Heart right ventricle (tissue), 16 donors: Measurements from ENCODE around the gene WDR43. TPM values are rescaled to one million over a fixed set of nuclear protein-coding genes. Genes with fewer than 3 reads are reported as not detected.

Source experiments
- ATAC-seq, 8 donors: fragments of 200-7000 bp; cut with Tn5 transposase; one replicate each; pipeline ENCODE4 v1.9.1; 2020; ENCODE audit warnings: mild to moderate bottlenecking in 8 of 8, moderate library complexity in 8 of 8, moderate number of reproducible peaks in 1 of 8
- DNase-seq, 2 donors: peaks; one replicate each; pipeline ENCODE4 v3.0.0-alpha.2; 2020
- H3K27ac ChIP-seq, 10 donors: fragments of 200-600 bp; sonication (generic) in 2 of 10; one replicate each; pipeline versions ENCODE4 v1.5.0 to v1.8.0; 2020 to 2022; ENCODE audit warnings: mild to moderate bottlenecking in 3 of 10
- H3K27me3 ChIP-seq, 7 donors: fragments of 200-600 bp; one replicate each; pipeline ENCODE4 v1.8.0; 2021 to 2022; ENCODE audit warnings: mild to moderate bottlenecking in 2 of 7
- H3K36me3 ChIP-seq, 9 donors: fragments of 200-600 bp; sonication (generic) in 1 of 9; one replicate each; pipeline versions ENCODE4 v1.5.0 to v1.8.0; 2020 to 2022; ENCODE audit warnings: mild to moderate bottlenecking in 2 of 9
- H3K4me1 ChIP-seq, 9 donors: fragments of 200-600 bp; sonication (generic) in 1 of 9; one replicate each; pipeline versions ENCODE4 v1.5.0 to v1.8.0; 2020 to 2022; ENCODE audit warnings: mild to moderate bottlenecking in 4 of 9
- H3K4me3 ChIP-seq, 10 donors: fragments of 200-600 bp; sonication (generic) in 2 of 10; one replicate each; pipeline versions ENCODE4 v1.5.0 to v1.8.0; 2020 to 2022; ENCODE audit warnings: mild to moderate bottlenecking in 7 of 10, moderate library complexity in 2 of 10
- H3K9me3 ChIP-seq, 11 donors: fragments of 200-600 bp in 10 of 11; sonication (generic) in 2 of 11; one replicate each; pipeline versions ENCODE4 v1.5.0 to v1.8.0; 2013 to 2022; ENCODE audit warnings: mild to moderate bottlenecking in 2 of 11, control low read depth in 1 of 11, moderate library complexity in 1 of 11
- WGBS, 2 donors: extraction: QIAGEN DNeasy Blood & Tissue Kit; methylation state at CpG; one replicate each; pipeline ENCODE4 v1.1.7; 2013; ENCODE audit warnings: inconsistent platforms in 1 of 2; 5-methylcytosine and 5-hydroxymethylcytosine counted together
- intact Hi-C, 10 donors: fragments of 100-400 bp; cut with DNase I; formaldehyde crosslinking; loops; one replicate each; pipeline versions ENCODE4 v1.11.1 to v1.14.2; 2022
- polyA plus RNA-seq, 2 donors: library from polyadenylated mRNA; stranded (reverse); fragments of 200-250 nt; gene quantifications; one replicate each; pipeline ENCODE4 v1.2.3, GENCODE V29; 2013
- total RNA-seq, 10 donors: library from RNA; stranded (reverse); fragmentation: NEBNext Ultra II Directional in 3 of 10; extraction: Animal tissue kit (Norgen Biotek cat#: 25700) in 3 of 10; gene quantifications; one replicate each; pipeline versions ENCODE4 v1.2.1 to v1.2.4, GENCODE V29; 2021 to 2023
- TF ChIP-seq, protein P1 (sequence below), 9 donors: fragments of 200-600 bp; sonication (generic) in 2 of 9; IDR thresholded peaks; one replicate each; pipeline versions ENCODE4 v1.5.0 to v1.8.0; 2021 to 2022; ENCODE audit warnings: antibody characterized with exemption in 9 of 9, mild to moderate bottlenecking in 5 of 9, moderate library complexity in 1 of 9
- donor health status: Arrhythmogenic right ventricular cardiomyopathy.
- donor health status: ischemic (EF 13 %, LVEDD 7.1; RV severe dilation, severe dysfunction).
- donor health status: healthy with polysubstance abuse.
- donor health status: DM: no; HTN: yes; CAD: no.
- donor health status: DM: no; HTN: no; CAD: no.
- donor health status: ischemic (EF 25% LVEDD 6.9; RV normal size, moderate dysfunction).
- donor health status: ischemic (EF 25% LVEDD 5.7; RV mildly dilated, moderate dysfunction).
- donor health status: healthy.
- donor health status: DM: yes; HTN: yes; CAD: no.
- donor health status: Ischemic cardiomyopathy.
- donor health status: ischemic (EF 35%, LVEDD 5.7; RV mildly dilated, moderate dysfunction).
- donor health status: nonischemic (EF 11% LVEDD 7.7; RV severe dilation, severe dysfunction).
- donor health status: DM: yes; HTN: yes; CAD: no.
- donor health status: PGD.
- donor health status: ischemic (EF 29% LVEDD 5.4; RV normal size, mild dysfunction).
- donor health status: nonischemic (EF 23%, LVEDD 6.1; RV moderate dilation, normal function).

WDR43 gene
- total and polyA plus RNA-seq, 12 donors, result 5.9 to 42.1 (median 22.3) TPM

DNA sequence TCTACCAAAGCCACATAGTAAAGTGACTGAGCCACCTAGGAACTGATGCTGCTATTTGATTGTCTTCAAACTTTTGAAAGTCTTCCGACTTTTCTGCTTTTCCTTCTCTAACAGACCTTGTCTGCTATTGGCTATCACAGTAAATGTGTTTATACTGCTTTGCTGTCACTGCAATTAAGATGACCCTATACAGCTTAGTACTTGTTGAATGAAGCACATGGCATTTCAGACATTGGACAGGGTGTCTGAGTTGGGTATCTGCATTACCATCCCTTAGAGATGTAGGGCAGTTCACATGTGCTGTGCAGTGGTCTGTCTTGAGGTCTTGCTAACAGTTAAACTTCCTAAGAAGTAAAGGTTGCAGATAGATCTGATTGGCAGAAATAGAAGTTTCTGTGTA lies 3.6 kb downstream of the WDR43 start:
- no peak overlapping the region for H3K27ac ChIP-seq
- intact Hi-C loops, result no loop called here
- peaks cover 0 to 48% (median 31%) of the 10 kb centered on the region in 9 donors for H3K4me1 ChIP-seq
- no peaks in the 10 kb centered on the region for H3K9me3 ChIP-seq
- TF ChIP-seq, protein P1, sequence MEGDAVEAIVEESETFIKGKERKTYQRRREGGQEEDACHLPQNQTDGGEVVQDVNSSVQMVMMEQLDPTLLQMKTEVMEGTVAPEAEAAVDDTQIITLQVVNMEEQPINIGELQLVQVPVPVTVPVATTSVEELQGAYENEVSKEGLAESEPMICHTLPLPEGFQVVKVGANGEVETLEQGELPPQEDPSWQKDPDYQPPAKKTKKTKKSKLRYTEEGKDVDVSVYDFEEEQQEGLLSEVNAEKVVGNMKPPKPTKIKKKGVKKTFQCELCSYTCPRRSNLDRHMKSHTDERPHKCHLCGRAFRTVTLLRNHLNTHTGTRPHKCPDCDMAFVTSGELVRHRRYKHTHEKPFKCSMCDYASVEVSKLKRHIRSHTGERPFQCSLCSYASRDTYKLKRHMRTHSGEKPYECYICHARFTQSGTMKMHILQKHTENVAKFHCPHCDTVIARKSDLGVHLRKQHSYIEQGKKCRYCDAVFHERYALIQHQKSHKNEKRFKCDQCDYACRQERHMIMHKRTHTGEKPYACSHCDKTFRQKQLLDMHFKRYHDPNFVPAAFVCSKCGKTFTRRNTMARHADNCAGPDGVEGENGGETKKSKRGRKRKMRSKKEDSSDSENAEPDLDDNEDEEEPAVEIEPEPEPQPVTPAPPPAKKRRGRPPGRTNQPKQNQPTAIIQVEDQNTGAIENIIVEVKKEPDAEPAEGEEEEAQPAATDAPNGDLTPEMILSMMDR (IDR thresholded peaks at IDR 0.05), result no peak
- H3K27me3 ChIP-seq, result no peaks in the 10 kb centered on the region
- DNase-seq, result no peak
- peaks cover 0 to 15% (median 0%) of the 10 kb centered on the region in 9 donors for H3K36me3 ChIP-seq
- ATAC-seq, result no peak
- 55 to 79% methylated on average over 1 of the region's 1 CpG for WGBS, 2 donors
- no peak overlapping the region for H3K4me3 ChIP-seq

- Histone ChIP-seq H3K4me3 (no peak overlapping the region), H3K9me3 (no peaks in the 10 kb centered on the region), H3K27ac (no peak overlapping the region), H3K4me1 (peaks cover 0 to 47% (median 23%) of the 10 kb centered on the region in 9 donors), H3K27me3 (no peaks in the 10 kb centered on the region), H3K36me3 (peaks cover 0 to 41% (median 0%) of the 10 kb centered on the region in 9 donors)
- TF ChIP-seq, protein P1 (IDR thresholded peaks at IDR 0.05), result no peak
- no peak for DNase-seq
- 64 to 70% methylated on average over 2 of the region's 2 CpGs for WGBS, 2 donors
- no peak for ATAC-seq
- intact Hi-C loops, result no loop called here
Observed at GRCh38 chr2:28901202-28901601, 6.7 kb downstream of the WDR43 start.

DNA sequence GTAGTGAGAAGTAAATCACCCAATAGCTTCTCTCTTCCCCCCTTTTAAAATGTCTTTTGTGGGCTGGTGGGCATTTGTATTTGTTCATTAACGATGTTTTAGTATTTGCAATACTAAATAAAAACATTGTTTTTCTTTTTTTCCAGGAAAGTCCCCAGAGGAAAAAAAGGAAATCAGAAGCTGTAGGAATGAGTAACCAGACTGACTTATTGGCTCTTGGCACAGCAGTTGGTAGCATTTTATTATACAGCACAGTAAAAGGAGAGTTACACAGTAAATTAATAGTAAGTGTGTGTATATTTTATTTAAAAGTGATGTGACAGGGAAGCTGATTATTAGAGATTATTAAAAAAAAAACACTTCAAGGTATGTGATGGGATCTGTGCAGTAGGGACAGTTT lies 7.4 kb downstream of the WDR43 start:
- TF ChIP-seq, protein P1 (IDR thresholded peaks at IDR 0.05), result no peak
- no peaks in the 10 kb centered on the region for H3K27me3 ChIP-seq
- H3K9me3 ChIP-seq, result no peaks in the 10 kb centered on the region
- peaks cover 0 to 48% (median 6%) of the 10 kb centered on the region in 9 donors for H3K36me3 ChIP-seq
- WGBS, 2 donors, result 50 to 60% methylated on average over 1 of the region's 1 CpG
- intact Hi-C loops, result no loop called here
- no peak overlapping the region for H3K4me3 ChIP-seq
- no peak for ATAC-seq
- no peak for DNase-seq
- H3K4me1 ChIP-seq, result peaks cover 0 to 41% (median 17%) of the 10 kb centered on the region in 9 donors
- no peak overlapping the region for H3K27ac ChIP-seq

DNA sequence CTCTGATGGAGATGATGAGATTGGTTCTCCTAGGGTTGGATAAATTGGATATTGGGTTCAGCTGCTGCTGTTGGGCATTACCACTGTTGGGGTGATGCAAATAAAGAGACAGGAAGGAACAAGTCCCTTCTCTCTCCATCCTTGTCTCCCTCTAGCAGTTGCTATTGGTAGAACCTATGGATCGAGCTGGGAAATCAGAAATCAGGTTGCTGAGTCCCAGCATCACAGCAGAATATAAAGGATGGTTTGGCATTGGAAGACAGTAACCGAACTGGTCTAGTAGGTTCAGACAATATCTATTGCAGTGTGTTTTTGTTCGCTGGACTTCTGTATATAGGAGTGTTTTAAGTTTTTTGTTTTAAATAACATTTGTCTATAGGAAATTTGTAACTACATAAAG lies 8.1 kb downstream of the WDR43 start:
- Histone ChIP-seq H3K36me3 (peaks cover 0 to 55% (median 9%) of the 10 kb centered on the region in 9 donors), H3K27me3 (no peaks in the 10 kb centered on the region), H3K4me3 (no peak overlapping the region), H3K27ac (no peak overlapping the region), H3K4me1 (peaks cover 0 to 33% (median 9%) of the 10 kb centered on the region in 9 donors), H3K9me3 (no peaks in the 10 kb centered on the region)
- WGBS, 2 donors, result 91 to 97% methylated on average over 3 of the region's 3 CpGs
- intact Hi-C loops, result no loop called here
- no peak for ATAC-seq
- no peak for DNase-seq
- TF ChIP-seq, protein P1 (IDR thresholded peaks at IDR 0.05), result no peak
